ENCODE measurements around the gene CHST8. TPM values are rescaled to one million over a fixed set of nuclear protein-coding genes. Genes with fewer than 3 reads are reported as not detected.

Gene CHST8
- total and polyA plus RNA-seq, 8 donors = 0.23 to 25.5 TPM; not detected in 6

- no peaks in the 10 kb centered on the region for H3K9me3 ChIP-seq
- 81 to 84% (median 82%) methylated on average over 4 of the region's 4 CpGs for WGBS, 5 donors
- H3K27ac ChIP-seq = no peak overlapping the region
- no peak for DNase-seq
- no peaks in the 10 kb centered on the region for H3K4me1 ChIP-seq
- no peaks in the 10 kb centered on the region for H3K36me3 ChIP-seq
- H3K4me3 ChIP-seq = no peak overlapping the region
- intact Hi-C loops (cut with DNase I; ENCODE audit: low total_unique reads) = no loop called here
- TF ChIP-seq POLR2A (IDR thresholded peaks at IDR 0.05) (no peak), CTCF (IDR thresholded peaks at IDR 0.05) (no peak)
- H3K27me3 ChIP-seq = peaks cover 0 to 11% (median 0%) of the 10 kb centered on the region in 3 donors
Observed at GRCh38 chr19:33646306-33646705, 24.6 kb downstream of the CHST8 start.

DNA sequence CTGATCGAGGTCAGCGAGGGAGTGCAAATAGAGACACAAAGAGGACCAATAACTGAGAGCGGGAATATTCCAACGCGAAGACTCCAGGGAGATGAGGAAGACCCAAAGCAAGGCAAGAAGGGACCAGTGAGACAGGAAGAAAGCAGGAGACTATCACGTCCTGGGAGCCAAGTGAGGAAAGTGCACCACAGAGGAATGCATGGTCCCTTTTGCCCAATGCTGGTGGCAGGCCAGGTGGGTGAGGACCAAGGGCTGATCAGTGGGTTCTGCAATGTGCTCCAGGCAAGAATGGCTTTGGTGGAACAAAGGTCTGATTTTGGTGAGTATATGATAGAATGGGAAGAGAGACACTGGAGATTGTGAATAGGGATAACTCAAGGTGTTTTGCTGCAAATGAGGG is 25.4 kb downstream of the CHST8 start:
- Histone ChIP-seq H3K4me1 (no peaks in the 10 kb centered on the region), H3K36me3 (no peaks in the 10 kb centered on the region), H3K4me3 (no peak overlapping the region), H3K27me3 (peaks cover 0 to 11% (median 0%) of the 10 kb centered on the region in 3 donors), H3K27ac (no peak overlapping the region), H3K9me3 (no peaks in the 10 kb centered on the region)
- DNase-seq = peak in 1 of 2 donors; percentile 5
- intact Hi-C loops (cut with DNase I; ENCODE audit: low total_unique reads) = no loop called here
- WGBS, 5 donors = 79 to 83% (median 81%) methylated on average over 6 of the region's 6 CpGs
- TF ChIP-seq CTCF (IDR thresholded peaks at IDR 0.05) (no peak), POLR2A (IDR thresholded peaks at IDR 0.05) (no peak), EP300 (IDR thresholded peaks at IDR 0.05) (no peak), POLR2AphosphoS5 (IDR thresholded peaks at IDR 0.05) (no peak)

- Histone ChIP-seq H3K36me3 (no peaks in the 10 kb centered on the region), H3K27ac (no peak overlapping the region), H3K27me3 (peaks cover 0 to 9% (median 0%) of the 10 kb centered on the region in 3 donors), H3K9me3 (peaks cover 0 to 4% (median 0%) of the 10 kb centered on the region in 4 donors), H3K4me3 (no peak overlapping the region), H3K4me1 (no peaks in the 10 kb centered on the region)
- intact Hi-C loops (cut with DNase I; ENCODE audit: low total_unique reads) = no loop called here
- 31 to 49% (median 40%) methylated on average over 4 of the region's 4 CpGs for WGBS, 5 donors
- TF ChIP-seq CTCF (IDR thresholded peaks at IDR 0.05) (no peak), EP300 (IDR thresholded peaks at IDR 0.05) (no peak), POLR2A (IDR thresholded peaks at IDR 0.05) (no peak), POLR2AphosphoS5 (IDR thresholded peaks at IDR 0.05) (no peak)
- peak in 1 of 2 donors; percentile 8 for DNase-seq
Observed at GRCh38 chr19:33649627-33650305, 28.0 kb downstream of the CHST8 start.

DNA sequence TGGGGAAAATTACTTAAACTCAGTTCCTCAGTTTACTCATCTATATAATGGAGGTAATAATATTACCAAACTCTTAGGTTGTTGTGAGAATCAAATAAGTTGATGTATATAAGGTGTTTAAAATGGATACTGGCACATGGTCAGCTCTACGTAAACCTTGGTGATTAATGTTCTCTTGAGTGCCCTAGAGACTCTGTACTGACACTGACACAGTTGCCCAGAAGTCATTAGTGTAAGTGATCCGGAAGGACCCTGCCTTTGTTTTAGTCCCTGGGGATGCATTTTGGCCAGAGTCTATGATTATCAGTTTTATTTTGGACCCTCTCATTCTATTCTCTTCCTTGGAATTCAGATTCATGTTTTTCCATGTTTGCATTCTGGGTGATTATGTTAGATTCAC is 31.9 kb downstream of the CHST8 start:
- Histone ChIP-seq H3K36me3 (no peaks in the 10 kb centered on the region), H3K4me1 (no peaks in the 10 kb centered on the region), H3K27me3 (peaks cover 0 to 17% (median 0%) of the 10 kb centered on the region in 3 donors), H3K4me3 (no peak overlapping the region), H3K27ac (no peak overlapping the region), H3K9me3 (peaks cover 0 to 4% (median 0%) of the 10 kb centered on the region in 4 donors)
- intact Hi-C loops (cut with DNase I; ENCODE audit: low total_unique reads) = no loop called here
- 65 to 85% (median 72%) methylated on average over 2 of the region's 2 CpGs for WGBS, 5 donors
- no peak for DNase-seq
- TF ChIP-seq CTCF (IDR thresholded peaks at IDR 0.05) = no peak
- TF ChIP-seq EP300 (IDR thresholded peaks at IDR 0.05) = no peak
- no peak for TF ChIP-seq POLR2A (IDR thresholded peaks at IDR 0.05)
- TF ChIP-seq POLR2AphosphoS5 (IDR thresholded peaks at IDR 0.05) = no peak
